ENCODE measurements around the gene ASIC2. TPM values are rescaled to one million over a fixed set of nuclear protein-coding genes. Genes with fewer than 3 reads are reported as not detected.

The ASIC2 gene
- total and polyA plus RNA-seq, 12 donors = 0.29 to 1.5 (median 0.69) TPM

GRCh38 chr17:33084755-33085154 lies 208.3 kb downstream of the ASIC2 start:
- no peaks in the 10 kb centered on the region for H3K36me3 ChIP-seq (replicated peaks in 1 of 2)
- no peak overlapping the region for H3K4me3 ChIP-seq
- no peak for DNase-seq
- peaks cover 7% of the 10 kb centered on the region for H3K27me3 ChIP-seq
- H3K4me1 ChIP-seq (replicated peaks in 1 of 2) = no peaks in the 10 kb centered on the region
- intact Hi-C loops (cut with DNase I) = no loop called here
- H3K27ac ChIP-seq = no peak overlapping the region
- H3K9me3 ChIP-seq (replicated peaks in 1 of 3) = no peaks in the 10 kb centered on the region
- no peak for TF ChIP-seq CTCF (IDR thresholded peaks at IDR 0.05)
- 67 to 85% (median 84%) methylated on average over 2 of the region's 2 CpGs for WGBS, 4 donors

- intact Hi-C loops (cut with DNase I) = no loop called here
- H3K36me3 ChIP-seq (replicated peaks in 1 of 2) = no peaks in the 10 kb centered on the region
- H3K27me3 ChIP-seq = peaks cover 7% of the 10 kb centered on the region
- H3K4me1 ChIP-seq (replicated peaks in 1 of 2) = no peaks in the 10 kb centered on the region
- no peak overlapping the region for H3K4me3 ChIP-seq
- H3K9me3 ChIP-seq (replicated peaks in 1 of 3) = no peaks in the 10 kb centered on the region
- no peak overlapping the region for H3K27ac ChIP-seq
- TF ChIP-seq CTCF (IDR thresholded peaks at IDR 0.05) = no peak
- TF ChIP-seq POLR2A (IDR thresholded peaks at IDR 0.05) = no peak
- 57 to 61% (median 60%) methylated on average over 7 of the region's 7 CpGs for WGBS, 4 donors
- DNase-seq = no peak
Observed at GRCh38 chr17:33082529-33083173, 210.4 kb downstream of the ASIC2 start.

GRCh38 chr17:33080091-33080490 lies 213.0 kb downstream of the ASIC2 start:
- H3K27me3 ChIP-seq = peaks cover 7% of the 10 kb centered on the region
- no peak overlapping the region for H3K4me3 ChIP-seq
- no peaks in the 10 kb centered on the region for H3K4me1 ChIP-seq (replicated peaks in 1 of 2)
- DNase-seq = no peak
- intact Hi-C loops (cut with DNase I) = no loop called here
- 77 to 83% (median 79%) methylated on average over 3 of the region's 3 CpGs for WGBS, 4 donors
- no peaks in the 10 kb centered on the region for H3K9me3 ChIP-seq (replicated peaks in 1 of 3)
- H3K27ac ChIP-seq = no peak overlapping the region
- TF ChIP-seq POLR2A (IDR thresholded peaks at IDR 0.05) (no peak), CTCF (IDR thresholded peaks at IDR 0.05) (no peak)
- no peaks in the 10 kb centered on the region for H3K36me3 ChIP-seq (replicated peaks in 1 of 2)

- intact Hi-C loops (cut with DNase I) = no loop called here
- Histone ChIP-seq H3K27ac (no peak overlapping the region), H3K27me3 (peaks cover 7% of the 10 kb centered on the region), H3K4me3 (no peak overlapping the region), H3K36me3 (replicated peaks in 1 of 2) (no peaks in the 10 kb centered on the region), H3K9me3 (replicated peaks in 1 of 3) (no peaks in the 10 kb centered on the region), H3K4me1 (replicated peaks in 1 of 2) (no peaks in the 10 kb centered on the region)
- TF ChIP-seq CTCF (IDR thresholded peaks at IDR 0.05) (no peak), POLR2A (IDR thresholded peaks at IDR 0.05) (no peak)
- WGBS, 4 donors = 62 to 72% (median 64%) methylated on average over 3 of the region's 3 CpGs
- DNase-seq = no peak
Observed at GRCh38 chr17:33079201-33079600, 213.9 kb downstream of the ASIC2 start.
